H1 (cell line): Measurements from ENCODE around the gene TACR2. TPM values are rescaled to one million over a fixed set of nuclear protein-coding genes. Genes with fewer than 3 reads are reported as not detected.

Source experiments
- CTCF ChIA-PET: fragments of 300-600 bp; sonication (Branson Sonifier 250); formaldehyde crosslinking; loops from one replicate; lab custom pipeline; 2021; ENCODE audit not compliant: partially characterized antibody; lab: Charles Lee
- POLR2A ChIA-PET: fragments of 300-600 bp; sonication (Branson Sonifier 250); formaldehyde crosslinking; loops from one replicate; lab custom pipeline; 2021; ENCODE audit warnings: inconsistent platforms; ENCODE audit not compliant: partially characterized antibody; lab: Charles Lee
- DNase-seq, 2 experiments: peaks; one replicate each; pipeline versions ENCODE4 v3.0.0 to v3.0.0-alpha.2; 2010 to 2022; ENCODE audit warnings: low spot score in 2 of 2, low read depth in 1 of 2, mixed read lengths in 1 of 2
- FAIRE-seq: peaks from 2 replicates; lab custom pipeline; 2011; peaks lifted over from hg19 to GRCh38; lab: Jason Lieb, UNC
- H2AFZ ChIP-seq: 2 replicates; pipeline ENCODE4 v1.8.1; 2012; ENCODE audit warnings: low read length, inconsistent platforms
- H2AK5ac ChIP-seq: 2 replicates; pipeline ENCODE4 v1.6.1; 2013; ENCODE audit warnings: low read depth, low read length
- H2BK120ac ChIP-seq: replicated peaks from 2 replicates; pipeline ENCODE3; 2013; ENCODE audit warnings: low read depth, low read length, inconsistent platforms
- H2BK12ac ChIP-seq: 2 replicates; pipeline ENCODE4 v1.6.1; 2013; ENCODE audit warnings: low read depth, low read length
- H2BK15ac ChIP-seq: 2 replicates; pipeline ENCODE4 v1.6.1; 2013; ENCODE audit warnings: low read length
- H2BK20ac ChIP-seq: 2 replicates; pipeline ENCODE4 v1.6.1; 2013; ENCODE audit warnings: low read length
- H2BK5ac ChIP-seq: 2 replicates; pipeline ENCODE4 v1.6.1; 2013; ENCODE audit warnings: low read depth, low read length
- H3K14ac ChIP-seq: 2 replicates; pipeline ENCODE4 v1.6.1; 2013; ENCODE audit warnings: inconsistent platforms; ENCODE audit not compliant: insufficient read length
- H3K18ac ChIP-seq: 2 replicates; pipeline ENCODE4 v1.6.1; 2013; ENCODE audit warnings: low read length; ENCODE audit errors: extremely low read depth
- H3K23ac ChIP-seq: 2 replicates; pipeline ENCODE4 v1.6.1; 2013; ENCODE audit warnings: inconsistent platforms; ENCODE audit not compliant: insufficient read length
- H3K23me2 ChIP-seq: 2 replicates; pipeline ENCODE4 v1.6.1; 2013; ENCODE audit warnings: low read depth, low read length
- H3K27ac ChIP-seq: 2 replicates; pipeline ENCODE4 v1.6.1; 2011; ENCODE audit warnings: low read depth, low read length, inconsistent platforms
- H3K27me3 ChIP-seq, 4 experiments: replicated peaks in 1 of 4; 1 replicate in 1 of 4; 2 replicates in 3 of 4; pipeline versions ENCODE4 v1.6.1 to v1.8.1; 2011 to 2013; ENCODE audit warnings: low read length in 3 of 4, mild to moderate bottlenecking in 3 of 4, inconsistent platforms in 2 of 4, mixed read lengths in 2 of 4, moderate library complexity in 1 of 4; ENCODE audit not compliant: control insufficient read depth in 3 of 4, insufficient read depth in 3 of 4; ENCODE audit errors: extremely low read depth in 1 of 4
- H3K36me3 ChIP-seq, 4 experiments: 2 replicates each; pipeline versions ENCODE4 v1.6.1 to v1.8.1; 2011 to 2013; ENCODE audit warnings: mild to moderate bottlenecking in 4 of 4, low read length in 3 of 4, moderate library complexity in 2 of 4, control low read depth in 1 of 4, inconsistent platforms in 1 of 4; ENCODE audit not compliant: insufficient read depth in 4 of 4, control insufficient read depth in 2 of 4
- H3K4ac ChIP-seq: replicated peaks from 2 replicates; pipeline ENCODE3; 2013; ENCODE audit warnings: low read length, low read depth, mixed read lengths, inconsistent platforms; ENCODE audit not compliant: insufficient read length
- H3K4me1 ChIP-seq, 4 experiments: replicated peaks in 1 of 4; 1 replicate in 1 of 4; 2 replicates in 3 of 4; pipeline versions ENCODE4 v1.6.1 to v1.8.1; 2011 to 2013; ENCODE audit warnings: low read length in 3 of 4, inconsistent platforms in 2 of 4, mixed read lengths in 1 of 4; ENCODE audit not compliant: insufficient read depth in 4 of 4, control insufficient read depth in 3 of 4
- H3K4me2 ChIP-seq, 2 experiments: 2 replicates each; pipeline versions ENCODE4 v1.6.1 to v1.8.1; 2011 to 2013; ENCODE audit warnings: low read depth in 2 of 2, low read length in 2 of 2, control low read depth in 1 of 2, inconsistent platforms in 1 of 2, mild to moderate bottlenecking in 1 of 2; ENCODE audit not compliant: insufficient read depth in 1 of 2
- H3K4me3 ChIP-seq, 4 experiments: fragments of 200-600, 300-600 bp in 1 of 4; sonication (generic), shearing (Covaris generic), sonication (Bioruptor Twin) in 1 of 4; 2 replicates each; pipeline versions ENCODE4 v1.5.1 to v1.8.1; 2011 to 2016; ENCODE audit warnings: low read length in 4 of 4, low read depth in 3 of 4, control low read depth in 2 of 4, inconsistent platforms in 2 of 4, mild to moderate bottlenecking in 2 of 4, mixed read lengths in 1 of 4, moderate library complexity in 1 of 4; ENCODE audit not compliant: insufficient read depth in 2 of 4; ENCODE audit errors: extremely low read depth in 1 of 4
- H3K56ac ChIP-seq: replicated peaks from 2 replicates; pipeline ENCODE3; 2013; ENCODE audit warnings: low read depth, mild to moderate bottlenecking, mixed read lengths, low read length, inconsistent platforms; ENCODE audit not compliant: insufficient read length
- H3K79me1 ChIP-seq: 2 replicates; pipeline ENCODE4 v1.6.1; 2013; ENCODE audit warnings: low read depth, low read length, control low read depth
- H3K79me2 ChIP-seq, 2 experiments: 2 replicates each; pipeline versions ENCODE4 v1.6.1 to v1.8.1; 2012 to 2013; ENCODE audit warnings: low read length in 2 of 2, mild to moderate bottlenecking in 2 of 2, inconsistent platforms in 1 of 2; ENCODE audit not compliant: insufficient read depth in 2 of 2, control insufficient read depth in 1 of 2
- H3K9ac ChIP-seq, 4 experiments: replicated peaks in 1 of 4; 1 replicate in 1 of 4; 2 replicates in 3 of 4; pipeline versions ENCODE4 v1.6.1 to v1.8.1; 2011 to 2013; ENCODE audit warnings: low read depth in 3 of 4, low read length in 3 of 4, control low read depth in 2 of 4, mild to moderate bottlenecking in 2 of 4, moderate library complexity in 2 of 4, inconsistent platforms in 1 of 4; ENCODE audit errors: extremely low read depth in 1 of 4
- H3K9me3 ChIP-seq, 2 experiments: 2 replicates each; pipeline versions ENCODE4 v1.6.1 to v1.8.1; 2012 to 2013; ENCODE audit warnings: mild to moderate bottlenecking in 2 of 2, moderate library complexity in 2 of 2, control low read depth in 1 of 2, inconsistent platforms in 1 of 2, low read depth in 1 of 2, low read length in 1 of 2, mixed read lengths in 1 of 2; ENCODE audit not compliant: insufficient read depth in 2 of 2
- H4K20me1 ChIP-seq, 2 experiments: replicated peaks in 1 of 2; 2 replicates each; pipeline versions ENCODE3 to v1.8.1; 2011 to 2013; ENCODE audit warnings: inconsistent platforms in 2 of 2, low read length in 2 of 2, mild to moderate bottlenecking in 1 of 2; ENCODE audit not compliant: insufficient read depth in 2 of 2, control insufficient read depth in 1 of 2
- H4K5ac ChIP-seq: 2 replicates; pipeline ENCODE4 v1.6.1; 2013; ENCODE audit warnings: low read length, low read depth, mixed read lengths, inconsistent platforms; ENCODE audit not compliant: insufficient read length
- H4K8ac ChIP-seq: 2 replicates; pipeline ENCODE4 v1.8.0; 2013; ENCODE audit warnings: mild to moderate bottlenecking, moderate library complexity, low read length, inconsistent platforms; ENCODE audit not compliant: insufficient read depth; ENCODE audit errors: extremely low read depth
- H4K91ac ChIP-seq: replicated peaks from 2 replicates; pipeline ENCODE3; 2013; ENCODE audit warnings: low read length, mixed read lengths, inconsistent platforms; ENCODE audit not compliant: insufficient read length
- CTCF ChIP-seq, 3 experiments: IDR thresholded peaks; 1 replicate in 2 of 3; 2 replicates in 1 of 3; pipeline versions ENCODE4 v1.5.1 to v1.6.1; 2011; ENCODE audit warnings: low read length in 3 of 3, mild to moderate bottlenecking in 3 of 3, inconsistent platforms in 2 of 3, low read depth in 1 of 3, moderate library complexity in 1 of 3; ENCODE audit not compliant: insufficient read depth in 1 of 3; ENCODE audit errors: control extremely low read depth in 1 of 3
- E2F6 ChIP-seq: IDR thresholded peaks from 2 replicates; pipeline ENCODE4 v1.6.1; 2012; ENCODE audit warnings: inconsistent platforms
- WGBS, 2 experiments: shearing (Covaris generic) in 1 of 2; methylation state at CpG; one replicate each; pipeline versions ENCODE4 v1.1.6 to v1.1.7; 2013 to 2015; ENCODE audit warnings: low lambda C conversion rate in 2 of 2, mixed read lengths in 2 of 2, inconsistent platforms in 1 of 2, low coverage in 1 of 2, missing lambda C conversion rate in 1 of 2; ENCODE audit not compliant: insufficient replicate concordance in 2 of 2, insufficient coverage in 1 of 2, insufficient read length in 1 of 2; ENCODE audit errors: extremely low coverage in 1 of 2, missing lambda C conversion rate in 1 of 2; 5-methylcytosine and 5-hydroxymethylcytosine counted together
- polyA plus RNA-seq, 7 experiments: library from polyadenylated mRNA; depleted of rRNA in 3 of 7; stranded (reverse) in 5 of 7; unstranded in 2 of 7; fragments of >200 nt in 5 of 7; fragments of 200-250 nt in 2 of 7; gene quantifications; 1 replicate in 5 of 7; 2 replicates in 1 of 7; 4 replicates in 1 of 7; pipeline versions ENCODE4 v1.2.1 to v1.2.3, GENCODE V29; 2011 to 2013; ENCODE audit warnings: missing spikeins in 2 of 7, mixed read lengths in 2 of 7
- total RNA-seq: library from RNA; stranded (reverse); fragmentation: NEBNext Ultra II Directional; extraction: Animal tissue kit (Norgen Biotek cat#: 25700); gene quantifications from 2 replicates; pipeline ENCODE4 v1.2.1, GENCODE V29; 2021

Gene TACR2
- total and polyA plus RNA-seq, 2 of the 8 experiments (the other 6 are each of a cell fraction or from before 2014, with no cell fraction given): 0.06 TPM; not detected in 1

GRCh38 chr10:69383558-69383957 lies 33.2 kb downstream of the TACR2 start:
- Histone ChIP-seq H4K8ac (no peak overlapping the region), H2BK12ac (no peak overlapping the region), H3K79me1 (peaks cover 9% of the 10 kb centered on the region; the same call in 1 of the 2 replicates), H4K91ac (no peak overlapping the region), H3K23me2 (no peaks in the 10 kb centered on the region), H2BK120ac (no peak overlapping the region), H3K4me2 (no peak overlapping the region), H3K56ac (no peak overlapping the region), H3K18ac (no peak overlapping the region), H3K14ac (no peak overlapping the region), H3K23ac (no peak overlapping the region), H3K9me3 (no peaks in the 10 kb centered on the region), H2BK5ac (no peak overlapping the region), H3K4ac (no peak overlapping the region), H3K4me1 (0 out of 7 replicates have a peak, but pooled peaks cover 0 to 2% (median 0%) of the 10 kb centered on the region in 4 experiments), H2AK5ac (no peak overlapping the region), H2AFZ (no peak overlapping the region), H2BK20ac (no peak overlapping the region), H3K9ac (no peak overlapping the region), H3K27ac (no peak overlapping the region), H3K27me3 (no peaks in the 10 kb centered on the region), H3K4me3 (no peak overlapping the region), H4K5ac (no peak overlapping the region), H2BK15ac (no peak overlapping the region), H3K79me2 (no peaks in the 10 kb centered on the region), H4K20me1 (no peaks in the 10 kb centered on the region), H3K36me3 (peaks cover 24 to 74% (median 63%) of the 10 kb centered on the region in 4 experiments)
- FAIRE-seq: no peak
- TF ChIP-seq E2F6 (no peak), CTCF (IDR thresholded peaks at IDR 0.05; ENCODE audit: control extremely low read depth in 1 of 3, insufficient read depth in 1 of 3, low read depth in 1 of 3, low read length in 3 of 3) (0 out of 4 replicates have a peak, but pooled peaks of 1 of the 3 experiments have one; percentile 5)
- ChIA-PET POLR2A (no interaction called here), CTCF (interaction anchor here (1.0 to 3.4 kb wide), 8 partner anchors 9 to 148 kb away, joined by 3 to 14 read pairs (median 5); no protein-coding TSS in a partner anchor)
- no peak for DNase-seq
- 82% methylated on average over 3 of the region's 3 CpGs; no CpG with 5 or more reads in 1 of the 2 experiments for WGBS, 2 experiments
